ENCODE data around the gene WFIKKN1. TPM values are rescaled to one million over a fixed set of nuclear protein-coding genes. Genes with fewer than 3 reads are reported as not detected.

Gene WFIKKN1
- total RNA-seq, 1 donor from 2014 or later: 8.5 TPM

GRCh38 chr16:667780-668518 is 37.2 kb downstream of the WFIKKN1 start, which contains the start of gene RHOT2:
Gene RHOT2, plus strand, starts transcription at chr16:668132. Its CDS starts 68 bp downstream, at chr16:668200.
- Mint-ChIP-seq H3K36me3 (ENCODE audit: low read depth) (no peaks in the 10 kb centered on the region), H3K4me1 (peaks cover 4% of the 10 kb centered on the region), H3K27me3 (ENCODE audit: low read depth) (no peaks in the 10 kb centered on the region), H3K9me3 (no peaks in the 10 kb centered on the region), H3K27ac (ENCODE audit: unreplicated experiment) (peak within 1 kb of the TSS; percentile 95), H3K4me3 (peak within 1 kb of the TSS; percentile 84)
- TF ChIP-seq CTCF (conservative IDR thresholded peaks at IDR 0.05): peak; percentile 84
- peak; percentile 90 for DNase-seq (ENCODE audit: low read depth, low spot score)

- H3K27ac Mint-ChIP-seq (ENCODE audit: unreplicated experiment): no peak overlapping the region
- H3K36me3 Mint-ChIP-seq (ENCODE audit: low read depth): no peaks in the 10 kb centered on the region
- H3K4me1 Mint-ChIP-seq: peaks cover 4% of the 10 kb centered on the region
- TF ChIP-seq CTCF (conservative IDR thresholded peaks at IDR 0.05): no peak
- H3K9me3 Mint-ChIP-seq: no peaks in the 10 kb centered on the region
- no peaks in the 10 kb centered on the region for H3K27me3 Mint-ChIP-seq (ENCODE audit: low read depth)
- DNase-seq (ENCODE audit: low read depth, low spot score): no peak
- peak overlapping the region; percentile 84 for H3K4me3 Mint-ChIP-seq
These were observed 37.9 kb downstream of the WFIKKN1 start for GRCh38 chr16:668519-669171.

DNA sequence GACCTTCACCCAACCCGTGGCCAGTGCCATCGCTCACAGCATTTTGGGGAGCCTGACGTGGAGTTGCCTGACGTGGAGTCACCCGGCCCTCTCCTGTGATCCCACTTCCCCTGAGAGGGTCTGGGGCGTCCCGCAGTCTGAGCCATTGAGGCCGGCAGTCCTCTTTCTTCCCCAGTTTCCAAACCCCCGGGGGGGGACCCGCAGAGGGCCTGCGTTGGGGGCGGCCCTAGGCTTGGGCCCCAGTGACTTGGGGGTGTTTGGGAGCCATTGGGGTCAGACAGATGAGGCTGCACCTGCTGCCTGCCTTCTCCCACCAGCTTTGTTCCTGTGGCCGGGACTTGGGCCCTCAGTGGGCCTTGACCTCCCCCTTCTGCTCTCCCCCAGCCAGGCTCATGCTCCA is 38.9 kb downstream of the WFIKKN1 start:
- Mint-ChIP-seq H3K4me1 (peaks cover 4% of the 10 kb centered on the region), H3K9me3 (no peaks in the 10 kb centered on the region), H3K4me3 (peak overlapping the region; percentile 84), H3K27me3 (ENCODE audit: low read depth) (peaks cover under 1% of the 10 kb centered on the region), H3K36me3 (ENCODE audit: low read depth) (no peaks in the 10 kb centered on the region), H3K27ac (ENCODE audit: unreplicated experiment) (no peak overlapping the region)
- no peak for TF ChIP-seq CTCF (conservative IDR thresholded peaks at IDR 0.05)
- DNase-seq (ENCODE audit: low read depth, low spot score): no peak

DNA sequence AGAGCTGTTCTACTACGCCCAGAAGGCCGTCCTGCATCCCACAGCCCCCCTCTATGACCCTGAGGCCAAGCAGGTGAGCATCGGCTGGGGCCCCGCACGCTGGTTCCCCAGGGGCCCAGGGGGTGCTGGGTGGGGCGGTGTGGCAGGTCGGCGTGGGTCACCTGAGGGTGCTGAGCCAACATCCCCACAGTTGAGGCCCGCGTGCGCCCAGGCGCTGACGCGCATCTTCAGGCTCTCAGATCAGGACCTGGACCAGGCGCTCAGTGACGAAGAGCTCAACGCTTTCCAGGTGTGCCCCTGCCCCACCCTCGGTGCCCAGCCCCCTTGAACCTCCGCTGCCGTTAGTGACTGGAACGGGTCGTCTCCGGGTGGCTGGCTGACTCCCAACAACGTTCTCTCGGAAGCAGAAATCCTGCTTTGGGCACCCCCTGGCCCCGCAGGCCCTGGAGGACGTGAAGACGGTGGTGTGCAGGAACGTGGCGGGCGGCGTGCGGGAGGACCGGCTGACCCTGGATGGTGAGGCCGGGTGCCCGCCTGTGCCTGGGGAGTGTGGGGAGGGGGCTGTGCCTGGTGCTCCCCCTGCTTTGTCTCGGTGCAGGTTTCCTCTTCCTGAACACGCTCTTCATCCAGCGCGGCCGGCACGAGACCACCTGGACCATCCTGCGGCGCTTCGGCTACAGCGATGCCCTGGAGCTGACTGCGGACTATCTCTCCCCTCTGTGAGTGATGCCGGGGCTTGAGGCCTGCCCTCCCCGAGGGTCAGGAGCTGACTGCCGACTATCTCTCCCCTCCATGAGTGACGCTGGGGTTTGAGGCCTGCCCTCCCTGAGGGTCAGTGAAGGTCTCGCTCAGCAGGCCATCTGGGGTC is 39.9 kb downstream of the WFIKKN1 start:
- DNase-seq (ENCODE audit: low read depth, low spot score): no peak
- Mint-ChIP-seq H3K4me3 (peak overlapping the region; percentile 84), H3K27me3 (ENCODE audit: low read depth) (peaks cover 8% of the 10 kb centered on the region), H3K27ac (ENCODE audit: unreplicated experiment) (no peak overlapping the region), H3K9me3 (no peaks in the 10 kb centered on the region), H3K4me1 (peaks cover 8% of the 10 kb centered on the region), H3K36me3 (ENCODE audit: low read depth) (no peaks in the 10 kb centered on the region)
- no peak for TF ChIP-seq CTCF (conservative IDR thresholded peaks at IDR 0.05)

DNA sequence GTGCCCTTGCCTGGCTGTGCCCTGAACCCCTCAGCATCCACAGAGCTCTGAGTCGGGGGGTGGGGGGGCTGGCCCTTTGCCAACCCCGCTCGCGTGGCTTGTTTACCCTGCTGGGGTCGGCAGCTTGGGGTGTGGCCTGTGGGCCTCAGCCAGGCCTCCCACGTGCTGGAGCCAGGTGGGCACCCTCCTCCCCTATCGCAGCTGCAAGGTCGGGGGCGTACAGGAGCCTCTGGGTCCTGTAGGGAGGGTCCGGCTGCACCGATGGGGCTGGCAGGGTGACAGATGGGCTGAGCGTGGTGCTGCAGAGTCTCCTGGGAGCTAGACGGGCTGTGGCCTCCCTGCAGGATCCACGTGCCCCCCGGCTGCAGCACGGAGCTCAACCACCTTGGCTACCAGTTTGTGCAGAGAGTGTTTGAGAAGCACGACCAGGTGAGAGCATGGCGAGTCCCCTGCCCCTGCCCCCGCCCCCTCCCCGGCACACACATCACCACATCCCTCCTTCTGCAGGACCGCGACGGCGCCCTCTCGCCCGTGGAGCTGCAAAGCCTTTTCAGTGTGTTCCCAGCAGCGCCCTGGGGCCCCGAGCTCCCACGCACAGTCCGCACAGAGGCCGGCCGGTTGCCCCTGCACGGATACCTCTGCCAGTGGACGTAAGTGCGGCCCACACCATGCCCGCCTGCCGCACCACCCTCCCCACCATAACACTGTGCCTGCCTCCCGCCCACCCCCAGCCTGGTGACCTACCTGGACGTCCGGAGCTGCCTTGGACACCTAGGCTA is 40.8 kb downstream of the WFIKKN1 start:
- no peaks in the 10 kb centered on the region for H3K9me3 Mint-ChIP-seq
- no peak overlapping the region for H3K27ac Mint-ChIP-seq (ENCODE audit: unreplicated experiment)
- peaks cover 8% of the 10 kb centered on the region for H3K4me1 Mint-ChIP-seq
- no peaks in the 10 kb centered on the region for H3K36me3 Mint-ChIP-seq (ENCODE audit: low read depth)
- no peak overlapping the region for H3K4me3 Mint-ChIP-seq
- DNase-seq (ENCODE audit: low read depth, low spot score): no peak
- TF ChIP-seq CTCF (conservative IDR thresholded peaks at IDR 0.05): no peak
- H3K27me3 Mint-ChIP-seq (ENCODE audit: low read depth): peaks cover 9% of the 10 kb centered on the region

All from neural crest cell (in vitro differentiated cells).